ENCODE results near the gene DBNDD1.

The DBNDD1 gene

DNA sequence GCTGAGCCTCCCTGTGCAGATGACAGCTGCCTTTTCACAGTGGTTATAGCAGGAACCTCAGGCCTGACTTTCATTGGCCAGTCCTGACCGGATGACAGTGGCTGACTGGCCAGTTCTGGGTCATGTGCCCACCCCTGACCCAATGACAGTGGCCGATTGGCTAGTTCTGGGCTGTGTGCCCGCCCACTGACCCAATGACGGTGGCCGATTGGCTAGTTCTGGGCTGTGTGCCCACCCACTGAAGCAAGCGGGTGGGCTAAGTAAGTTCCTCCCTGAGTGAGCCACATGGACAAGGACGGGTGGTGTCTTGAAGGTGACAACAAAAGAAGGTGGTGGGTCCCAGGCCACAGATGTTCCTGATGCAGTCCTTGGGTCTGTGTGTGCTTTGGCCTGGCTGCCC lies 61.2 kb downstream of the DBNDD1 start:
- DNase-seq, result peak; percentile 31

DNA sequence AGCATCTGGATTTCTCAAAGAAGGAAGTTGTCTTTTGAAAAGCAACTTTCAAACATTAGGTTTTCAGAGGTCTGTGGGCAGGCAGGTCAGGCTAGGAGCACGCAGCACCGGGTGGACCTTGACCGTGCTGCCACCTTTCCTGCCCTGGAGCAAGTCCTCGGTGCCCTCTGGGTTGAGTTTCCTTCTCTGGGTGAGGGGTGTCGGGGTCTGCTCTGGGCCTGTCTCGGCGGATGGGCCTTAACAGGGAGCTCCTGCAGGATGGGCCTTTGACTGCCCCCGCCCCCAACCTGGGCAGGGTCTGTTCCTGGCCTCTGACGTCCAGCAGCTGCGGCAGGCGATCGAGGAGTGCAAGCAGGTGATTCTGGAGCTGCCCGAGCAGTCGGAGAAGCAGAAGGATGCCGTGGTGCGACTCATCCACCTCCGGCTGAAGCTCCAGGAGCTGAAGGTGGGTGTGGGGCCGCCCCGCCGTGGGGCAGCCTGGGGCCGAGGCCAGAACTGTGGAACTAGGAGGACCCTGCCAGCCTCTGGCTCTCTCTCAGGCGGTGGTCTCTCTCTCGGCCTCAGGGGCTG lies 62.0 kb downstream of the DBNDD1 start:
- DNase-seq, result no peak

DNA sequence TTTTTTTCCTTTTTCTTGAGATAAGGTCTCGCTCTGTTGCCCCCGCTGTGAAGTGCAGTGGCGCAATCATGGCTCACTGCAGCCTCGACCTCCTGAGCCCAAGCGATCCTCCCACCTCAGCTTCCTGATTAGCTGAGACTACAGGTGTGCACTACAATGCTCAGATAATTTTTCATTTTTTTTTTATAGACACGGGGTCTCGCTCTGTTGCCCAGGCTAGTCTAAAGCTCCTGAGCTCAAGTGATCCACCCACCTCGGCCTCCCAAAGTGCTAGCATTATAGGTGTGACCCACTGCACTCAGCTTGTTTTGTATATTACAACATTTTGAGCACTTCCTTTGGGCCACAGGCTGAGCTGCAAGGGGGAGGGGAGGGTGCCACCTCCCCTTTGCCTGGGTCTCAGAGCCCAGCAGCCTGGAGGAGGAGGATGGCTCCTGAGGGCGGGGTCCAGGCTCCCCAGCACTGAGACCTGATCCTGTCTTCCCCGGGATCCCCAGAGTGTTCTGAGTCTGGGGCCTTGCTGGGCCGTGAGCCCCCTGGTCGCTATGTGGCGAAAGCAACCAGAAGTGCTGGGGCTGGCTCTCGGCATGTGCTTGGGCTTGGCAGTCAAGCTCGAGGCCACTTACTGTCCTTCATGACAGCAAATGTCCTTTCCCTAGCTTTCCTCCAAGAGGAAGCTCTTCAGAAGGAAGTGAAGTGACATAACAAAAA lies 62.6 kb downstream of the DBNDD1 start:
- no peak for DNase-seq

DNA sequence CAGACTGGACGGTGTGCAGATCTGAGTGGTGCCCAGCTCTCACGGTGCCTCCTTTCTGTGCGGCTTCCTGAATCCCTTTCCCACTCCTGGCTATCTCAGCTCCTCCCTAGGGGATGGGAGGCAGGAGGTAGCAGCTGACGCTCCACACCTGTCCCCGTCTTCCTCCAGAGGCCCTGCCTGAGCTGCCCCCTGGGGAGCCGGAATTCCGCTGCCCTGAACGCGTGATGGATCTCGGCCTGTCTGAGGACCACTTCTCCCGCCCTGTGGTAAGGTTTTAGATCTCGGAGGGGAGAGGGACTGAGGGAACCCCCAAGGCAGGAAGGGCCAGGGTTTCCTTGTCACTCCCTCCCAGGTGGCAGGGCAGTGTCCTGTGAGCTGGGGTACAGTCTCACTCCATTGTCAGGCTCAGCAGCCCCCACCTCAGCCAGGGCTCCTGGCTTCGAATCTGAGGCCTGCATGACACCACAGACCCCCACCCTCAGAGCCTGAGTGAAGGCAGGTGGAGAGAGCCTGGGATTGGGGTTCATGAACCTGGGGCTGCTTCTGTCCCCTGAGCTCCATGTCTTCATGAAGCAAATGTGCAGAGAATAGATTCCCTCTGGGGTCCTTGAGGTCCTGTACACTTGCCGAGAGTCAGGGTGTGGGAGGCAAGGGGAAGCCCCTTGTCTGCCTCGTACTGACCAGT lies 64.1 kb downstream of the DBNDD1 start:
- no peak for DNase-seq

Measured in EL (cell line).